ENCODE data around the gene KHDC4.

KHDC4 gene

GRCh38 chr1:155978325-155978972, 44.2 kb upstream of the KHDC4 start, which contains the start of gene ARHGEF2:
Gene ARHGEF2, minus strand, starts transcription at chr1:155978547. Its CDS starts 120 bp downstream, at chr1:155978427.
- peak; percentile 29 for TF ChIP-seq CTCF (conservative IDR thresholded peaks at IDR 0.05; ENCODE audit: low read length)
- DNase-seq (ENCODE audit: low read depth), result peak; percentile 65
- H3K4me3 ChIP-seq (ENCODE audit: low read length), result peak within 1 kb of the TSS; percentile 92

- H3K4me3 ChIP-seq (ENCODE audit: low read length), result peak overlapping the region; percentile 92
- TF ChIP-seq CTCF (conservative IDR thresholded peaks at IDR 0.05; ENCODE audit: low read length), result no peak
- no peak for DNase-seq (ENCODE audit: low read depth)
These were observed 43.6 kb upstream of the KHDC4 start for GRCh38 chr1:155977690-155978324.

- DNase-seq (ENCODE audit: low read depth), result no peak
- peak overlapping the region; percentile 92 for H3K4me3 ChIP-seq (ENCODE audit: low read length)
- TF ChIP-seq CTCF (conservative IDR thresholded peaks at IDR 0.05; ENCODE audit: low read length), result no peak
These were observed 42.9 kb upstream of the KHDC4 start for GRCh38 chr1:155976913-155977689.

- DNase-seq (ENCODE audit: low read depth), result peak; percentile 71
- H3K4me3 ChIP-seq (ENCODE audit: low read length), result peak overlapping the region; percentile 92
- TF ChIP-seq CTCF (conservative IDR thresholded peaks at IDR 0.05; ENCODE audit: low read length), result no peak
These were observed 42.1 kb upstream of the KHDC4 start for GRCh38 chr1:155976062-155976912.

- TF ChIP-seq CTCF (conservative IDR thresholded peaks at IDR 0.05; ENCODE audit: low read length), result no peak
- DNase-seq (ENCODE audit: low read depth), result no peak
These were observed 41.3 kb upstream of the KHDC4 start for GRCh38 chr1:155975375-155976061.

More at GRCh38 chr1:155975375-155976061, 41.3 kb upstream of the KHDC4 start:
- peak overlapping the region; percentile 92 for H3K4me3 ChIP-seq (ENCODE audit: low read length)

All from AG10803 (cell line).